ENCODE measurements around the gene FER.

- no peak for TF ChIP-seq ZNF585B (tag by site-specific recombination; IDR thresholded peaks at IDR 0.05)
- no peak for TF ChIP-seq CTCF (tag by site-specific recombination; IDR thresholded peaks at IDR 0.05)
- TF ChIP-seq MEIS1 (CRISPR knock-in tag; IDR thresholded peaks at IDR 0.05; ENCODE audit: borderline replicate concordance) = no peak
- no peak for TF ChIP-seq TCF7L2 (IDR thresholded peaks at IDR 0.05; ENCODE audit: borderline replicate concordance, low read depth, low read length)
- TF ChIP-seq YY2 (tag by site-specific recombination; IDR thresholded peaks at IDR 0.05) = no peak
- TF ChIP-seq ZNF513 (tag by site-specific recombination; IDR thresholded peaks at IDR 0.05) = no peak
- TF ChIP-seq ZNF747 (tag by site-specific recombination; IDR thresholded peaks at IDR 0.05) = no peak
Observed at GRCh38 chr5:109186759-109187158, 439.1 kb downstream of the FER start.
